NCI-H146 (cell line): Measurements from ENCODE around the gene MAST4.
"Not testable (repeated sequence)": the region's sequence is repeated elsewhere in the genome, so short reads cannot be mapped to it uniquely, and the experiment has no call there.

Experiments
- DNase-seq: peaks from one replicate; lab custom pipeline; 2025; lab: John Stamatoyannopoulos, UW

Gene MAST4

GRCh38 chr5:67163863-67164595, 567.8 kb downstream of the MAST4 start:
- DNase-seq: no peak

- no peak for DNase-seq
These were observed 568.8 kb downstream of the MAST4 start for GRCh38 chr5:67164856-67165525.

GRCh38 chr5:67165526-67166459, 569.6 kb downstream of the MAST4 start:
- DNase-seq: no peak

GRCh38 chr5:67166460-67167285, 570.5 kb downstream of the MAST4 start:
- DNase-seq: no peak

GRCh38 chr5:67168069-67168468, 571.9 kb downstream of the MAST4 start:
- no peak for DNase-seq

- DNase-seq: no peak
These were observed 574.6 kb downstream of the MAST4 start for GRCh38 chr5:67170767-67171166.

GRCh38 chr5:67173351-67173750, 577.2 kb downstream of the MAST4 start:
- not testable (repeated sequence) for DNase-seq

GRCh38 chr5:67173959-67174358, 577.8 kb downstream of the MAST4 start:
- no peak for DNase-seq

GRCh38 chr5:67176936-67177335, 580.7 kb downstream of the MAST4 start:
- DNase-seq: no peak

- no peak for DNase-seq
These were observed 581.9 kb downstream of the MAST4 start for GRCh38 chr5:67178085-67178484.

- DNase-seq: no peak
These were observed 582.8 kb downstream of the MAST4 start for GRCh38 chr5:67178966-67179365.

GRCh38 chr5:67179697-67180361, 583.6 kb downstream of the MAST4 start:
- no peak for DNase-seq

- no peak for DNase-seq
These were observed 585.5 kb downstream of the MAST4 start for GRCh38 chr5:67181648-67182221.

- no peak for DNase-seq
These were observed 586.2 kb downstream of the MAST4 start for GRCh38 chr5:67182301-67182790.

GRCh38 chr5:67183859-67184258, 587.7 kb downstream of the MAST4 start:
- no peak for DNase-seq

GRCh38 chr5:67187006-67187715, 591.0 kb downstream of the MAST4 start:
- DNase-seq: no peak

- DNase-seq: no peak
These were observed 592.3 kb downstream of the MAST4 start for GRCh38 chr5:67188274-67189078.

GRCh38 chr5:67189079-67189354, 592.8 kb downstream of the MAST4 start:
- DNase-seq: no peak

GRCh38 chr5:67189931-67190330, 593.7 kb downstream of the MAST4 start:
- DNase-seq: no peak
